BLaER1 treated with 17β-estradiol and CSF1 and Interleukin-3, amounts not matched to agents 10 nM and 100 nM (cell line): Measurements from ENCODE around the gene IGSF21.

Experiments used
- H3K27ac ChIP-seq, 11 experiments: shearing (Covaris generic); formaldehyde crosslinking; 2 replicates each; pipeline ENCODE4 v1.8.1; 2022
- H3K27me3 ChIP-seq, 11 experiments: shearing (Covaris generic); formaldehyde crosslinking; 2 replicates each; pipeline ENCODE4 v1.8.1; 2022
- H3K36me3 ChIP-seq, 11 experiments: shearing (Covaris generic); formaldehyde crosslinking; 2 replicates each; pipeline ENCODE4 v1.8.1; 2022
- H3K4me1 ChIP-seq, 10 experiments: shearing (Covaris generic); formaldehyde crosslinking; 2 replicates each; pipeline ENCODE4 v1.8.1; 2022
- H3K4me2 ChIP-seq, 11 experiments: shearing (Covaris generic); formaldehyde crosslinking; 2 replicates each; pipeline ENCODE4 v1.8.1; 2022
- H3K4me3 ChIP-seq, 10 experiments: shearing (Covaris generic); formaldehyde crosslinking; 2 replicates each; pipeline ENCODE4 v1.8.1; 2022
- H3K9ac ChIP-seq, 11 experiments: shearing (Covaris generic); formaldehyde crosslinking; 2 replicates each; pipeline ENCODE4 v1.8.1; 2022
- H3K9me3 ChIP-seq, 11 experiments: shearing (Covaris generic); formaldehyde crosslinking; replicated peaks in 1 of 11; 2 replicates each; pipeline ENCODE4 v1.8.1; 2022
- H4K20me1 ChIP-seq, 11 experiments: shearing (Covaris generic); formaldehyde crosslinking; 2 replicates each; pipeline ENCODE4 v1.8.1; 2022
- Cebpa-rat ChIP-seq, 11 experiments: shearing (Covaris generic); IDR thresholded peaks; 2 replicates each; pipeline ENCODE4 v1.8.1; 2022

IGSF21 gene

DNA sequence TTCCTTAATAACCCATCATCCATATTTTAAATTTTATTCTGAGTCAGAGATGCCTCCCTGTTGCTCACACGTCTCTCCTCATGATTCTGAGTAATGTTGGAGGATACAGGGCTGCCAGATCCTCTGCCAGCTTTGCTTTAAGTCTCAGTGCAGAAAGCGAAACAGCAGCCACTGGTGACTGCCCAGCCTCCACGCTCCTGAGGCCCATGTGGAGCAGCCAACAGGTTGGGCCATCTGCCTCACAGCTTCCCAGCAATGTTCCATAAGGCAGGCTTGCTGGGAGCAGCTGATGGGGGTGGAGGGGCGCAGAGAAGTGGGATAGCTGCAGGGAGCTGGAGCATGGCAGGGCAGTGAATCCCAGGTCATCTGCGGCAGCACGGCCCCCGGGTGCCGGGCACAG, 104.2 kb downstream of the IGSF21 start:
- H3K27ac ChIP-seq, result no peak overlapping the region
- no peaks in the 10 kb centered on the region for H3K4me1 ChIP-seq
- peaks cover 0 to 5% (median 3%) of the 10 kb centered on the region in 11 experiments; a peak in 10 of 22 replicates for H3K9me3 ChIP-seq
- TF ChIP-seq Cebpa-rat (IDR thresholded peaks at IDR 0.05), result no peak
- no peak overlapping the region for H3K9ac ChIP-seq
- no peaks in the 10 kb centered on the region for H3K36me3 ChIP-seq
- no peaks in the 10 kb centered on the region for H3K27me3 ChIP-seq
- no peaks in the 10 kb centered on the region for H4K20me1 ChIP-seq
- no peak overlapping the region for H3K4me2 ChIP-seq
- H3K4me3 ChIP-seq, result no peak overlapping the region

DNA sequence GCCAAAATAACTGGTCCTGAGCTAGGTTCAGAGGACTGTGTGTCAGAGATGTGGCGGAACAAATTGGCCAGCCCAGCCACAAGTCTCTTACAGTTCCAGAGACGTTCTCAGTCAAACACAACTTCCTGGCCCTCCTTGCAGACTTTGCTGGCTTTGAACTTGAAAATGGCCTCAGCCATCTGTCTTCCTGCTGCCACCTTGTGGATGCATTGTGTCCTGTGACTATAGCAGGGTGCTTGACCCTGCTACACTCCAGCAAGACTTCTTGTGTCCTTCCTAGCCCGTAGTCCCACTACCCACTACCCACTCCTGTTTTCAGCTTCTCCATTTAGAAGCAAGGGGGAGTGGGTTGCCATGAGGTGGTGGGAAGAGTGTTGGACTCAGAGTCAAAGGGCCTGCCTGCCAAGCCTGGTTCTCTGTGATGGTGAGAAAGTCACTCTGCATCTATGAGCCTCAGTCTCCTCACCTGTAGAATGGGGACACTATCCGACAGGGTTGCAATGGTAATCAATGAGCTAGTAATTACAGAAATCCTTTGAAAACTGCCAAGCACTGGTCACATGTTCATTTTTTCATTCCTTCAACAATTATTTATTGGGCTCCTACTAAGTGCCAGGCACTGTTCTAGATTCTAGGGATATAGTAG, 109.9 kb downstream of the IGSF21 start:
- H3K9ac ChIP-seq, result no peak overlapping the region
- no peak for TF ChIP-seq Cebpa-rat (IDR thresholded peaks at IDR 0.05)
- H3K36me3 ChIP-seq, result no peaks in the 10 kb centered on the region
- peaks cover 0 to 15% (median 0%) of the 10 kb centered on the region in 11 experiments; a peak in 4 of 22 replicates for H3K9me3 ChIP-seq
- H3K4me3 ChIP-seq, result no peak overlapping the region
- H3K4me2 ChIP-seq, result no peak overlapping the region
- H3K4me1 ChIP-seq, result no peaks in the 10 kb centered on the region
- H3K27me3 ChIP-seq, result peaks cover 0 to 7% (median 0%) of the 10 kb centered on the region in 11 experiments; a peak in 5 of 22 replicates
- no peaks in the 10 kb centered on the region; a peak in 1 of 22 replicates for H4K20me1 ChIP-seq
- no peak overlapping the region for H3K27ac ChIP-seq

DNA sequence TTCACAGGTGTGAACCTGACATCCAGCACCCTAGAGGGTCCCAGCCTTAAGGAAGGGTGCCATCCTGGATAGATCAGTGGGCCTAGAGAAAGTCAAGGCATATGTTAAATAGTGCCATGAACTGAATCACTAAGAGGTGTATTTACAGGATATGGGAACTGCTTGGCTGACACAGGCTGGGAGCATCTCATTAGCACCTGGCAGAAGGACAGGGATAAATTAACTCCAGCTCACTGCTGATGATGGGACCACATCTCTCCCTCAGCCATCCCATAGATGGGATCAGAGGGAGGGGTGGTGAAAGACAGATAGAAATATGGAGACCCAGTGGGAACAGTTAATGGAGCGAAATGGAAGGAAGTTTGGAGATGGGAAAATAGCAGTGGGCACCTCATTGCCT, 122.0 kb downstream of the IGSF21 start:
- no peak overlapping the region for H3K27ac ChIP-seq
- H3K9ac ChIP-seq, result no peak overlapping the region
- no peak overlapping the region for H3K4me2 ChIP-seq
- H3K36me3 ChIP-seq, result no peaks in the 10 kb centered on the region
- H3K27me3 ChIP-seq, result peaks cover 0 to 1% (median 0%) of the 10 kb centered on the region in 11 experiments; a peak in 4 of 22 replicates
- H3K4me3 ChIP-seq, result no peak overlapping the region
- H3K9me3 ChIP-seq, result peaks cover 17 to 26% (median 20%) of the 10 kb centered on the region in 11 experiments
- no peak for TF ChIP-seq Cebpa-rat (IDR thresholded peaks at IDR 0.05)
- no peaks in the 10 kb centered on the region for H4K20me1 ChIP-seq
- peaks cover 0 to 13% (median 0%) of the 10 kb centered on the region in 10 experiments; a peak in 6 of 20 replicates for H3K4me1 ChIP-seq

DNA sequence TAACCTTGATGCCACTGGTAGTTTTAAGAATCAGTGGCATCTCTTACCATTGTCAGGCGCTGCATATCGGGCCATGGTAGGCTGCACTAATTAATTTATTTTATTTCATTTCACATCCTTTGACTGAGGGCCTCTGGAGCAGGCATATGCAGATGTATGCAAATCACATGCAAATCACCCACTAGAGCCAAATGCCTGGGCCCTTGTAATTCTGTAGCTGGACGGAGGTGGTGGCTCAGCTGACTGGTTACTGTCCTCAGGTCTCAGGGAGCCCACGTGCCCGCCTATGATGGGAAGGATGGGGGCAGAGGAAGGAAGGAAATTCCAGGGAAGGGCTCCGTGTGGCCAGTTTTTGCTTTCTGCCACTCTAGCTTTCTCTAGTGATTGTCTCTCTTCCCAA, 122.7 kb downstream of the IGSF21 start:
- Histone ChIP-seq H3K4me2 (no peak overlapping the region), H3K4me1 (peaks cover 0 to 13% (median 0%) of the 10 kb centered on the region in 10 experiments; a peak in 6 of 20 replicates), H3K36me3 (no peaks in the 10 kb centered on the region), H3K9me3 (peaks cover 17 to 26% (median 20%) of the 10 kb centered on the region in 11 experiments), H3K27ac (no peak overlapping the region), H3K9ac (no peak overlapping the region), H4K20me1 (no peaks in the 10 kb centered on the region), H3K4me3 (no peak overlapping the region), H3K27me3 (no peaks in the 10 kb centered on the region; a peak in 1 of 22 replicates)
- no peak for TF ChIP-seq Cebpa-rat (IDR thresholded peaks at IDR 0.05)

DNA sequence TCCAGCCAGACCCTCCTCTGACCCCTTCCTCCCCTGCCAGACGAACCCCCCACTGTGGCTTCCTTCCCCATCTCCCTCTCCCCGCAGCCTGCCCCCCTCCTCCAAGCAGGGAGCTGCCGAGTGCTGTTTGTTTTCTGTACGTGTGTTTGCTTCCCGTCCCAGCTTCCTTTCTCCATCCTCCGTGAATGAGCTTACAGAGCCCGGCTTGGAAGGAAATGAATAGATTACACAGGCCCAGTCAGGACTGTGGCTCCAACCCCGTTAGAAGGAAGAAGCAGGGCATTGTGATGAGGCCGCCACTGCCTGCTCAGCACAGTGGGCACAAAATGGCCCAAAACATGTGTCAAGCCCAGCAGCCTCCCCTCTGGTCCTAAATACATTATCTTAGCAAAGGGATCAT, 123.2 kb downstream of the IGSF21 start:
- no peak overlapping the region for H3K4me2 ChIP-seq
- no peak overlapping the region for H3K9ac ChIP-seq
- H3K4me1 ChIP-seq, result peaks cover 0 to 13% (median 0%) of the 10 kb centered on the region in 10 experiments; a peak in 6 of 20 replicates
- H3K4me3 ChIP-seq, result no peak overlapping the region
- no peak overlapping the region for H3K27ac ChIP-seq
- peaks cover 17 to 29% (median 20%) of the 10 kb centered on the region in 11 experiments for H3K9me3 ChIP-seq
- TF ChIP-seq Cebpa-rat (IDR thresholded peaks at IDR 0.05), result no peak
- no peaks in the 10 kb centered on the region for H3K27me3 ChIP-seq
- no peaks in the 10 kb centered on the region for H3K36me3 ChIP-seq
- no peaks in the 10 kb centered on the region for H4K20me1 ChIP-seq

DNA sequence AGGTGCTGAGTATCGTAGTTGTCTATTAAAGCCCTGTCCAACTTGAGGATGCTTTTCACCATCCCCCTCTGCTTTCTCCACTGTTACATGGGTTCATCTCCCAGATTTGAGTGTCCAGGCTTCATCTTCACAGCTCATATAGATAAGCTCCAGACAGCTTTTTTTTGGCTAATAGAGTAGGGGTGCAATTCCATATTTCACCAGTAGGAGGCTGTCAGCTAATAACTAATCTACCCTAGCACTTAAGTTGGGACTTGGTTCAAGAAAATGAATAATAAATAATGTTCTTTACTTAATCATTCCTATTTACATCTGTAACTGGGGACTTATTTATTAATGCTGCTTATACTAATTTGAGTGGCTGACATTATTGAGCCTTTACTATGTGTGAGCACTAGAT, 124.5 kb downstream of the IGSF21 start:
- no peak for TF ChIP-seq Cebpa-rat (IDR thresholded peaks at IDR 0.05)
- Histone ChIP-seq H3K27ac (no peak overlapping the region), H3K9ac (no peak overlapping the region), H3K27me3 (no peaks in the 10 kb centered on the region), H4K20me1 (no peaks in the 10 kb centered on the region), H3K4me2 (no peak overlapping the region), H3K36me3 (no peaks in the 10 kb centered on the region), H3K4me1 (peaks cover 0 to 11% (median 0%) of the 10 kb centered on the region in 10 experiments; a peak in 6 of 20 replicates), H3K4me3 (no peak overlapping the region), H3K9me3 (peaks cover 17 to 36% (median 20%) of the 10 kb centered on the region in 11 experiments)

DNA sequence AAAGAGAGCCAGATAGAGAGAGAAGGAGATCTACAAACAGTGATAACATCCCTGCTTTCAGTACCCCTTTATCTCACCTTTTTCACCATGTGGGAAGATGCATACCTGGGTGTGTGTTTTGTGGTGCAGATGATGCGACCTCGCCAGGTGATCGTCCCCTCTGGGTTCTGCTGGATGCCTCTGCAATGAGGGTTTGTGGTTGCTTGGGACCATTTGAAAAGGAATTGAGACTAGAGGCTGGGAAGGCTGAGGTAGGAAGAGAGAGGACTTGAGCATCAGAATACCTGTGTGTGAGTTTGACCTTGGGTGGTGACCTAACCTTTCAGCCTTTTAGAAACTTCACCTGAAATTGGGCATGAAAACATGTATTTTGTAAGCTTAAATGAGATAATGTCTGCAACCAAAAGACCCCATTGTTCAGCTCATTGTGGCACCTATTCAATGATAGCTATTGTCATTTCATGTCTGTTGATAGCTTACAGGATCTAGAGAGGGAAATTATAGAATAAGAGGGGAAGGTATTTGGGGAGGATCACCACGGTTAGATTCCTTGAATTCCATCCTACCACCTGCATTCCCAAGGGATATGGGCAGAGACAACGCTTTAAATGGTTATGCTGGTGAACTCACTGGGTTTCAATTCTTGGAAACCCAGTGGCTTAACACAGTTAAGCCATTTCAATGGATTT, 125.7 kb downstream of the IGSF21 start:
- H3K9me3 ChIP-seq, result peaks cover 17 to 36% (median 20%) of the 10 kb centered on the region in 11 experiments
- no peak for TF ChIP-seq Cebpa-rat (IDR thresholded peaks at IDR 0.05)
- H3K4me1 ChIP-seq, result no peaks in the 10 kb centered on the region; a peak in 2 of 20 replicates
- H3K36me3 ChIP-seq, result no peaks in the 10 kb centered on the region
- no peak overlapping the region for H3K4me2 ChIP-seq
- H4K20me1 ChIP-seq, result no peaks in the 10 kb centered on the region
- H3K27me3 ChIP-seq, result no peaks in the 10 kb centered on the region
- H3K27ac ChIP-seq, result no peak overlapping the region
- no peak overlapping the region for H3K9ac ChIP-seq
- H3K4me3 ChIP-seq, result no peak overlapping the region

DNA sequence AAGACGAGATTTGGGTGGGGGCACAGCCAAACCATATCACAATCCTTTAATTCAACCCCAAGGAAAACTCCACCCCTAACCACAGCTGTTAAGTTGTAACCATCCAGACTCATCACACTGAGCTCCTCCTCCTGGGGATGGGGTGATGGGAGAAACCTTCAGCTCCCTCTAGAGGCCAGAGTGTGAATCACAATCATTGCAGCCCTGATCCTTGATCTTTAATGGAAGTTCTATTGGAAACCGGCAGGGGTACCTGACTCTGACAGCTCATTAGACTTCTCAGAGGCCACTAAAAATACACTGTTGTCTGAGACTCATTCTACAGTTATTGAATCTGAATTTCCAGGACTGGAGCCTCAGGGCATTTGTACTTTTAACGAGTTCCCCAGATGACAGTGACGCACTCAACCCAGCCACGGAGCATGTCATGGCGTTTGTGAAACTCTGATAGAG, 127.2 kb downstream of the IGSF21 start:
- TF ChIP-seq Cebpa-rat (IDR thresholded peaks at IDR 0.05), result no peak
- no peaks in the 10 kb centered on the region; a peak in 1 of 22 replicates for H3K27me3 ChIP-seq
- H4K20me1 ChIP-seq, result no peaks in the 10 kb centered on the region
- H3K36me3 ChIP-seq, result no peaks in the 10 kb centered on the region
- no peak overlapping the region for H3K9ac ChIP-seq
- H3K4me1 ChIP-seq, result no peaks in the 10 kb centered on the region
- H3K27ac ChIP-seq, result no peak overlapping the region
- H3K9me3 ChIP-seq, result peaks cover 17 to 36% (median 20%) of the 10 kb centered on the region in 11 experiments
- no peak overlapping the region for H3K4me2 ChIP-seq
- no peak overlapping the region for H3K4me3 ChIP-seq

DNA sequence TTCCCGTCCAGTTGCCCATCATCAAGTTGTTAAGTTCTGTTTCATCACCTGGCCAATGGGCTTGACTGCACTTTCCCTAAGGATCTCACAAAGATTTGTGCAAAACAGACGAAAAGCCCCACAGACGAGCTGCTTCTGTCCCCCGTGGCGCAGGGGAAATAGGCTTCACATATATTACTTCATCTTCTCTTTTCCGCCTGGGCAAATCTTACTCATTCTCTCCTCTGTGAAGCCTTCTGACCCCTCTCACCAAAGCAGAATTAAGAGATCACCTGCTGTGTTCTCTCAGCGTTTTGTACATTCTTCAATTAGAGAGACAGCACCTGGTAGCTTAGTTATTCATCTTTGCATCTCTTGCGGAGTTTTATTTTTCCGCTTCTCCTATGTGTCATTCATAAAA, 129.8 kb downstream of the IGSF21 start:
- no peak overlapping the region for H3K4me2 ChIP-seq
- no peak overlapping the region for H3K4me3 ChIP-seq
- TF ChIP-seq Cebpa-rat (IDR thresholded peaks at IDR 0.05), result no peak
- no peaks in the 10 kb centered on the region for H3K4me1 ChIP-seq
- H3K27ac ChIP-seq, result no peak overlapping the region
- no peaks in the 10 kb centered on the region for H3K36me3 ChIP-seq
- no peaks in the 10 kb centered on the region; a peak in 1 of 22 replicates for H3K27me3 ChIP-seq
- peaks cover 0 to 14% (median 3%) of the 10 kb centered on the region in 11 experiments; a peak in 13 of 22 replicates for H3K9me3 ChIP-seq
- no peak overlapping the region for H3K9ac ChIP-seq
- H4K20me1 ChIP-seq, result no peaks in the 10 kb centered on the region
